Keratinocyte (primary cell): ENCODE data around the gene FAM53B.

Experiments
- CTCF ChIP-seq, 3 experiments: IDR thresholded peaks in 1 of 3; conservative IDR thresholded peaks in 1 of 3; optimal IDR thresholded peaks in 1 of 3; 2 replicates in 2 of 3; 3 replicates in 1 of 3; pipeline versions ENCODE3 to v1.5.1; 2011; ENCODE audit warnings: low read length in 3 of 3, mild to moderate bottlenecking in 3 of 3, moderate library complexity in 2 of 3, control low read depth in 1 of 3, inconsistent platforms in 1 of 3; ENCODE audit not compliant: insufficient read depth in 2 of 3; ENCODE audit errors: extremely low read depth in 1 of 3
- EZH2 ChIP-seq: IDR thresholded peaks from one replicate; pipeline ENCODE4 v1.6.1; 2012; ENCODE audit warnings: inconsistent platforms, mild to moderate bottlenecking, low read length, moderate library complexity

DNA sequence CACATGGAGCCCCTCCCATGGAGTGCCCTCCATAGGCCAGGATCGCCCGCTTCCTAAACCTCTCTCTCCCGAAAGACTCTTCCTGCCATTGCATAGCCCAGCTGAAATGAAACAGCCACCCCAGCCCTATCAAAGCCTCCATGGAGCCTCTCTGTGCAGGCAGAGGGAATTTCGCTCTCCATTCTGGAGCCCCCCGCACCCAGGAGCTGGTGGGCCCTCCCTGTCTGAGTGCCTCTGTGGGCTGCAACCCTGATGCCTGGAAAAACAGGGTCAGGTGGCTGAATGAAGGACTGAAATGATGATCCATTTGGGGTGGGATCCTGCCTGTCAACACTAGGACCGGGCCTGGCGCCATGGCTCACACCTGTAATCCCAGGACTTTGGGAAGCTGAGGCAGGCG lies 106.4 kb downstream of the FAM53B start:
- TF ChIP-seq CTCF (optimal IDR thresholded peaks at IDR 0.05 in 1 of 3, IDR thresholded peaks at IDR 0.05 in 1 of 3, conservative IDR thresholded peaks at IDR 0.05 in 1 of 3; ENCODE audit: extremely low read depth in 1 of 3, insufficient read depth in 2 of 3, low read length in 3 of 3) (no peak), EZH2 (no peak)
